Measurements from ENCODE around the gene ARID3A. TPM values are rescaled to one million over a fixed set of nuclear protein-coding genes. Genes with fewer than 3 reads are reported as not detected.

Gene ARID3A
- total and polyA plus RNA-seq, 12 donors: 3.0 to 11.7 (median 5.0) TPM

DNA sequence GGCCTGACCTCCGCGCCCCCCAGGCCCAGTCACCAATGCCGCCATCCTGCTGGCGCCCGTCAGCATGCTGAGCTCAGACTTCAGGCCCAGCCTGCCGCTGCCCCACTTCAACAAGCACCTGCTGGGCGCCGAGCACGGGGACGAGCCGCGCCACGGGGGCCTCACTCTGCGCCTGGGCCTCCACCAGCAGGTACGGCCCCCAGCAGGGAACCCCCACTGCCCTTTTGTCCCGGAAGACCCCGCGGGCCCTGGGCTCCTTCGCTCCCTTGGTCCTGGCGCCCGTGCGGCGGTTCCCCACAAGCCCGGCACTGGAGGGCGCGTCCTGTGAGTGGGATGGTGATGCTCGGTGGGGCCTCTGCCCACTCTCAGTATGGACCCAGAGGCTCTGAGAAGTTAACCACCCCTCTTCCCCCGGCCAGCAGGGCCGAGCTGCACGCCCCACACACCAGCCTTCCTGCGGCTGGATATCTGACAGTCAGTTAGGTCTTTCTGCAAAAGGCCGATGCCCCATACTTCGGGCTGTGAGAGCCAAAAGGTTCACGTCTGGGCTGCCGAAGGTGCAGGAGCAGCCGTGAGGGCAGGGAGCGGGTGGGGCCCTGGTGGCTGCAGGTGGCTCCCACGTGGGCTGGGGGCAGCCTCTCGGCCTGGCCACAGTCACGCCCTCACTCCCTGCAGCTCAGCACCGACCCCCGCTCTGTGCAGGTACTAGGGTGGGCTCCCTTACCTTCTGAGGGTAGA lies 66.3 kb downstream of the ARID3A start:
- H3K27me3 ChIP-seq: peaks cover 7 to 23% (median 21%) of the 10 kb centered on the region in 7 donors
- WGBS, 2 donors: 95 to 96% methylated on average over 36 to 42 of the region's 42 CpGs
- no peak overlapping the region for H3K4me3 ChIP-seq
- H3K9me3 ChIP-seq: no peaks in the 10 kb centered on the region
- peaks cover 0 to 61% (median 20%) of the 10 kb centered on the region in 9 donors for H3K36me3 ChIP-seq
- DNase-seq (no peak), ATAC-seq (no peak)
- H3K27ac ChIP-seq: no peak overlapping the region
- peaks cover 0 to 11% (median 7%) of the 10 kb centered on the region in 9 donors for H3K4me1 ChIP-seq
- intact Hi-C loops (cut with DNase I): no loop called here
- TF ChIP-seq CTCF (IDR thresholded peaks at IDR 0.05): no peak

DNA sequence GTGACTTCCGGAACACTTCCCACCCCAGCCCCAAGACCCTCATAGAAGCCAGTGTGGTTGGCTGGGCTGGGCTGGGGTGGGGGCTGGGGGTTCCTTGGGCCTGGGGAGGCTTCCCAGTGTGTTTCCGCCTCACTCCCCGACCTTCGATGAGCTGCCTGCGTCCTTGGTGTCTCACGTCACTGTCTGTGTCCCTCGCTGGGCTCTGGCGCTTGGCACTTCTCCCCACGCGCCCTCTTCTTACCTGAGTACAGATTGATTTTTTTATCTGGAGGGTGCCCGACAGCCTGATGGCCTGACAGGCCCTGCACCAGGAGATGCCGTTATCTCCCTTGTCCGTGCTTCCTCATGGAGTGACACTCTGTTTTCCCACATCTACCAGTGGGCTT lies 66.8 kb downstream of the ARID3A start:
- intact Hi-C loops (cut with DNase I): no loop called here
- H3K9me3 ChIP-seq: no peaks in the 10 kb centered on the region
- H3K4me3 ChIP-seq: no peak overlapping the region
- H3K27ac ChIP-seq: no peak overlapping the region
- WGBS, 2 donors: 88 to 90% methylated on average over 13 of the region's 13 CpGs
- ATAC-seq: no peak
- no peak for TF ChIP-seq CTCF (IDR thresholded peaks at IDR 0.05)
- H3K36me3 ChIP-seq: peaks cover 0 to 56% (median 20%) of the 10 kb centered on the region in 9 donors
- H3K27me3 ChIP-seq: peaks cover 10 to 29% (median 27%) of the 10 kb centered on the region in 7 donors
- no peak for DNase-seq
- peaks cover 0 to 11% (median 7%) of the 10 kb centered on the region in 9 donors for H3K4me1 ChIP-seq

DNA sequence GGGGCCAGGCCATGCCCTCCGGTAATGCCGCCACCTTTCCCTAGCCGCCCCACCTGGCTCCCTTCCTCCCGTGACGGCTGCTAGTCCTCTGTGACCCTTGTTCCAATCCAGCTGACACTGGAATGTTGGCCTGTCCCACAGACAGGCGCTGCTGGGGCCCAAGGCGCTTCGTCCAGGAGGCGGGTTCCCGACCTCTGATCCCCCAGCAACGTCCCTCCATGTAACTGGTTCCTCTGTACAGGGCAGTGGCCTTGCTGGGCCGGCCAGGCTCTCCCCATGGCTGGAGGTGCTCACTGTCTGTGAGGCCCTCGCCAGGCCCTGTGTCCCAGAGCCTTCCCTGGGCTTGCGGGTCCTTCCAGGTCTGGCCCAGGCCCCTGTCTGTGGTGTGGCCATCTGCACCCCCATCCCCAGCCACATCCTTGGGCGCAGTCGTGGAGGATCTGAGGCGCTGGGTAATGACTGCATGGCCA lies 67.6 kb downstream of the ARID3A start:
- Histone ChIP-seq H3K27me3 (peaks cover 10 to 36% (median 33%) of the 10 kb centered on the region in 7 donors), H3K4me3 (no peak overlapping the region), H3K27ac (no peak overlapping the region), H3K4me1 (peaks cover 0 to 11% (median 7%) of the 10 kb centered on the region in 9 donors), H3K9me3 (no peaks in the 10 kb centered on the region), H3K36me3 (peaks cover 0 to 51% (median 20%) of the 10 kb centered on the region in 9 donors)
- intact Hi-C loops (cut with DNase I): no loop called here
- no peak for TF ChIP-seq CTCF (IDR thresholded peaks at IDR 0.05)
- DNase-seq (no peak), ATAC-seq (no peak)
- 89 to 92% methylated on average over 17 of the region's 17 CpGs for WGBS, 2 donors

DNA sequence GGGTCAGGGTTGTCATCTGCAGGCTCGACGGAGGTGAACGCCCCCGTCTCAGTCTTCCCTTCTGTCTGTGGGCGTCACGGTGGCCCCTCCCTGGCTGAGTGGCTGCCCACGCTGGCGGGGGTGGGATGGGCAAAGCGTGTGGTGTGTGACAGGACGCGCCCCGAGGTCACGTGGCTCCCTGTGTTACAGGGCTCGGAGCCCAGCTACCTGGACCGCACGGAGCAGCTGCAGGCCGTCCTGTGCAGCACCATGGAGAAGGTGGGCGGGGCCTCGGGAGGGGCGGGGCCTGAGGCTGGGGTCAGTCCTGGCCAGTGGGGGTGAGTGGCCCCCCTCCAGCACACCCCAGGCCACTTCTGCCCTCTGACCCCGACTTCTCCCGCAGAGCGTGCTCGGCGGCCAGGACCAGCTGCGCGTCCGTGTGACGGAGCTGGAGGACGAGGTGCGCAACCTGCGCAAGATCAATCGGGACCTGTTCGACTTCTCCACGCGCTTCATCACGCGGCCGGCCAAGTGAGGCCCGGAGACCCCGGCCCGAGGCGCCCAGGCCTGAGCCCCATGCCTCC lies 68.1 kb downstream of the ARID3A start:
- Histone ChIP-seq H3K27me3 (peaks cover 10 to 40% (median 37%) of the 10 kb centered on the region in 7 donors), H3K27ac (no peak overlapping the region), H3K4me1 (peaks cover 0 to 11% (median 7%) of the 10 kb centered on the region in 9 donors), H3K9me3 (no peaks in the 10 kb centered on the region), H3K36me3 (peaks cover 0 to 47% (median 20%) of the 10 kb centered on the region in 9 donors), H3K4me3 (no peak overlapping the region)
- DNase-seq (no peak), ATAC-seq (peak in 1 of 8 donors; percentile 23)
- intact Hi-C loops (cut with DNase I): no loop called here
- WGBS, 2 donors: 89 to 92% methylated on average over 43 of the region's 43 CpGs
- no peak for TF ChIP-seq CTCF (IDR thresholded peaks at IDR 0.05)

Data from heart right ventricle (tissue), 16 donors.